ENCODE results near the gene MNT. TPM values are rescaled to one million over a fixed set of nuclear protein-coding genes. Genes with fewer than 3 reads are reported as not detected.

Gene MNT
- total RNA-seq, 4 donors from 2014 or later: 1.8 to 32.6 (median 7.8) TPM

- no peak for DNase-seq
- no peak overlapping the region for H3K27ac ChIP-seq
- no peaks in the 10 kb centered on the region for H3K27me3 ChIP-seq
- intact Hi-C loops (cut with DNase I; ENCODE audit: low total_unique reads): no loop called here
- TF ChIP-seq, protein P1, sequence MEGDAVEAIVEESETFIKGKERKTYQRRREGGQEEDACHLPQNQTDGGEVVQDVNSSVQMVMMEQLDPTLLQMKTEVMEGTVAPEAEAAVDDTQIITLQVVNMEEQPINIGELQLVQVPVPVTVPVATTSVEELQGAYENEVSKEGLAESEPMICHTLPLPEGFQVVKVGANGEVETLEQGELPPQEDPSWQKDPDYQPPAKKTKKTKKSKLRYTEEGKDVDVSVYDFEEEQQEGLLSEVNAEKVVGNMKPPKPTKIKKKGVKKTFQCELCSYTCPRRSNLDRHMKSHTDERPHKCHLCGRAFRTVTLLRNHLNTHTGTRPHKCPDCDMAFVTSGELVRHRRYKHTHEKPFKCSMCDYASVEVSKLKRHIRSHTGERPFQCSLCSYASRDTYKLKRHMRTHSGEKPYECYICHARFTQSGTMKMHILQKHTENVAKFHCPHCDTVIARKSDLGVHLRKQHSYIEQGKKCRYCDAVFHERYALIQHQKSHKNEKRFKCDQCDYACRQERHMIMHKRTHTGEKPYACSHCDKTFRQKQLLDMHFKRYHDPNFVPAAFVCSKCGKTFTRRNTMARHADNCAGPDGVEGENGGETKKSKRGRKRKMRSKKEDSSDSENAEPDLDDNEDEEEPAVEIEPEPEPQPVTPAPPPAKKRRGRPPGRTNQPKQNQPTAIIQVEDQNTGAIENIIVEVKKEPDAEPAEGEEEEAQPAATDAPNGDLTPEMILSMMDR (IDR thresholded peaks at IDR 0.05): no peak
- no peak for TF ChIP-seq POLR2A (IDR thresholded peaks at IDR 0.05)
- no peaks in the 10 kb centered on the region for H3K9me3 ChIP-seq
- H3K4me1 ChIP-seq: peaks cover 14 to 19% of the 10 kb centered on the region in 2 donors
- H3K36me3 ChIP-seq: no peaks in the 10 kb centered on the region
- H3K4me3 ChIP-seq: no peak overlapping the region
These were observed 12.7 kb downstream of the MNT start for GRCh38 chr17:2388020-2388682.

- Histone ChIP-seq H3K36me3 (no peaks in the 10 kb centered on the region), H3K27ac (no peak overlapping the region), H3K9me3 (no peaks in the 10 kb centered on the region), H3K4me3 (no peak overlapping the region), H3K4me1 (peaks cover 14 to 17% of the 10 kb centered on the region in 2 donors), H3K27me3 (no peaks in the 10 kb centered on the region)
- no peak for TF ChIP-seq POLR2A (IDR thresholded peaks at IDR 0.05)
- TF ChIP-seq, protein P1 (IDR thresholded peaks at IDR 0.05): no peak
- intact Hi-C loops (cut with DNase I; ENCODE audit: low total_unique reads): no loop called here
- DNase-seq: no peak
These were observed 13.5 kb downstream of the MNT start for GRCh38 chr17:2387086-2388019.

DNA sequence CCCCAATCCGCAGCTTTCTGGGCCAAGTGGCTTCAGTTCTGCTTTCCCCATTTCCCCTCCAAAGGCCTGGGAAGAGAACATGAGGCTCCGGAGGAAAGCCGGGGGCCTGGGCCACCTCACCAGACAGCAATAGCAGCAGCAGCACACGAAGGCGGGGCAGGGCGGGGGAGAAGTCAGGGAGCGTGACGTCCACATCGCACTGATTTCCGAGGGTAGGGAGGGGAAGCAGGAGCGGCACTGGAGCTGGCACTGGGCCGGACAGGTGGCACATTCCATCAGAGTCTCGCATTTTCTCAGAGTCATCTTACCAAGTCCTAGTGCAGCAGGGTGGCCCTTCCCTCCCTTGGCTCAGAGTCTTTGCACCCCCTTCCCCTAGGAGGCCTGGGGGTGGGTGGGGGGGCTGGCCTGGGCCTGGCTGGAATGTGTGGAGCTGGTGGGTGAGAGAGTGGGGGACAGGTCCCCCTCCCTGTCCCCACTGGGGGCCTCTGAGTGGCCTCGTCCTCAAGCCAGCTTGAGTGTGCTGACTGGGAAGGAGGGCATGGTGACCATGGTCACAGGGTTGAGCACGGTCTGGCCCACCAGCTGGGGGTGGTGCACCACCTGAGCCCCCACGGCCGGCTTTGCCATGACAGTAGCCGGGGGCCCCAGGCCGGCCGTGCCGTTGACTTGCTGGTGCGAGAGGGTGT lies 14.3 kb downstream of the MNT start:
- TF ChIP-seq, protein P1 (IDR thresholded peaks at IDR 0.05): no peak
- no peak for TF ChIP-seq POLR2A (IDR thresholded peaks at IDR 0.05)
- Histone ChIP-seq H3K27me3 (no peaks in the 10 kb centered on the region), H3K36me3 (no peaks in the 10 kb centered on the region), H3K4me1 (peaks cover 9 to 14% of the 10 kb centered on the region in 2 donors), H3K4me3 (no peak overlapping the region), H3K27ac (no peak overlapping the region), H3K9me3 (no peaks in the 10 kb centered on the region)
- DNase-seq: no peak
- intact Hi-C loops (cut with DNase I; ENCODE audit: low total_unique reads): no loop called here

DNA sequence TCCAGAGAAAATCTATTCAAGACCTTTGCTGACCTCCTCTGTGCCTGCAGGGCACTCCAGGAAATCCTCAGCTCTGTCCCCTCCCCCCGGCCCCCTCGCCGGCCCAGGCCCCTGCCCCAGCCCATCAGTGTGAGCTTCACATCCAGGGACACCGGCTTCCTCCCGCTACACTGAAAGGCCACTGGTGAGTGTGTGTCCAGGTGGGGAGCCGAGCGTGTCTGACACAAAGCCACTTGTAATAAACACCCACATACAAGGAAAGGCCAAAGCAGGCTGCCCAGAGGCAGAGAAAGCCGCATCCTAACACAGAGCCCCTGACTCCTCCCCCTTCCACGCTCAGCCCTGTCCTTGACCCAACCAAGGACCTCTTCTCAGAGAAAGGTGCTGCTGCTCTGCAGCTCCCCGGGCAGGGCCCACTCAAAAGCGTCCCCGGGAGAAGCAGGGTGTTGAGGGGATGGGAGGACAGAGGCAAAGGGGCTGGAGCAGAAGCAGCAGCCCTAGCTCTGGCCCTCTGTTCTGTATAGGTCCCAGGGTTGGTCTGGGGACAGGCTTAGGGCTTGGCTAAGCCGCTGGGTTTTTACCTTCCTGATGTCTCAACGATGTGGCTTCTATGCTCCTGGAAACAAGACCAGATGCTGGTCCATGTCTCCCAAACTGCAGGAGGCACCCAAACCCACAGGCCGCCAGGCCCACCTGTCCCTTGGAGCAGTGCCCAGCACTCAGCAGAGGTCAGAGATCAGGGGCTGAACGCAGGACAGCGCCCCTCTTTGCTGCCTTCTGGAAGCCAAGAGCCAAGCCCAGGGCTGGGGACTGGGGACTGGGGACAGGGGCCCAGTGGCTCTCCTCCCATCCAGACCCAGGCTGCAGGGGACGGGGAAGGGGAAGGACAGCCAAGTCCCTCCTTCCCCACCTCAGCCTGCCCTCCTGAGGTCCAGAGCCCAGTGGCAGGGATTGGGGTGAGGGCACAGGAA lies 15.3 kb downstream of the MNT start:
- Histone ChIP-seq H3K36me3 (no peaks in the 10 kb centered on the region), H3K4me3 (no peak overlapping the region), H3K4me1 (peaks cover under 1 to 4% of the 10 kb centered on the region in 2 donors), H3K27ac (no peak overlapping the region), H3K9me3 (no peaks in the 10 kb centered on the region), H3K27me3 (no peaks in the 10 kb centered on the region)
- intact Hi-C loops (cut with DNase I; ENCODE audit: low total_unique reads): no loop called here
- TF ChIP-seq, protein P1 (IDR thresholded peaks at IDR 0.05): no peak
- no peak for DNase-seq
